ENCODE data around the gene FBXL4. TPM values are rescaled to one million over a fixed set of nuclear protein-coding genes. Genes with fewer than 3 reads are reported as not detected.

FBXL4 gene
- total RNA-seq, 6 donors from 2014 or later = 6.3 to 25.9 (median 14.4) TPM

GRCh38 chr6:98985391-98985790 is 37.6 kb upstream of the FBXL4 start:
- Histone ChIP-seq H3K36me3 (no peaks in the 10 kb centered on the region), H3K27ac (no peak overlapping the region), H3K4me3 (no peak overlapping the region), H3K9me3 (no peaks in the 10 kb centered on the region), H3K27me3 (no peaks in the 10 kb centered on the region), H3K4me1 (no peaks in the 10 kb centered on the region)
- ATAC-seq (ENCODE audit: low FRiP score in 2 of 2) (no peak), DNase-seq (no peak)
- 62 to 68% methylated on average over 1 of the region's 1 CpG for WGBS, 2 donors
- no peak for TF ChIP-seq POLR2A (IDR thresholded peaks at IDR 0.05)

- Histone ChIP-seq H3K4me3 (no peak overlapping the region), H3K9me3 (no peaks in the 10 kb centered on the region), H3K27ac (no peak overlapping the region), H3K36me3 (no peaks in the 10 kb centered on the region), H3K27me3 (no peaks in the 10 kb centered on the region), H3K4me1 (no peaks in the 10 kb centered on the region)
- ATAC-seq (ENCODE audit: low FRiP score in 2 of 2) = no peak
- DNase-seq = no peak
- 81 to 91% methylated on average over 1 of the region's 1 CpG for WGBS, 2 donors
- TF ChIP-seq POLR2A (IDR thresholded peaks at IDR 0.05) (no peak), POLR2AphosphoS5 (IDR thresholded peaks at IDR 0.05) (no peak), EP300 (IDR thresholded peaks at IDR 0.05) (no peak), CTCF (IDR thresholded peaks at IDR 0.05) (no peak)
These were observed 36.4 kb upstream of the FBXL4 start for GRCh38 chr6:98984121-98984520.

GRCh38 chr6:98981473-98981872 is 33.7 kb upstream of the FBXL4 start:
- Histone ChIP-seq H3K4me1 (peaks cover 0 to 7% (median 0%) of the 10 kb centered on the region in 4 donors), H3K4me3 (no peak overlapping the region), H3K9me3 (no peaks in the 10 kb centered on the region), H3K27ac (no peak overlapping the region), H3K27me3 (no peaks in the 10 kb centered on the region), H3K36me3 (no peaks in the 10 kb centered on the region)
- ATAC-seq (ENCODE audit: low FRiP score in 2 of 2) (no peak), DNase-seq (no peak)
- WGBS, 2 donors = 88 to 100% methylated on average over 1 of the region's 1 CpG
- TF ChIP-seq CTCF (IDR thresholded peaks at IDR 0.05) (no peak), POLR2A (IDR thresholded peaks at IDR 0.05) (no peak), EP300 (IDR thresholded peaks at IDR 0.05) (no peak), POLR2AphosphoS5 (IDR thresholded peaks at IDR 0.05) (no peak)

- Histone ChIP-seq H3K4me1 (peaks cover 0 to 7% (median 0%) of the 10 kb centered on the region in 4 donors), H3K27ac (no peak overlapping the region), H3K36me3 (no peaks in the 10 kb centered on the region), H3K4me3 (no peak overlapping the region), H3K9me3 (no peaks in the 10 kb centered on the region), H3K27me3 (no peaks in the 10 kb centered on the region)
- WGBS, 2 donors = 71 to 81% methylated on average over 2 of the region's 2 CpGs
- no peak for ATAC-seq (ENCODE audit: low FRiP score in 2 of 2)
- TF ChIP-seq EP300 (IDR thresholded peaks at IDR 0.05) (no peak), CTCF (IDR thresholded peaks at IDR 0.05) (no peak), POLR2AphosphoS5 (IDR thresholded peaks at IDR 0.05) (no peak), POLR2A (IDR thresholded peaks at IDR 0.05) (no peak)
- DNase-seq = no peak
These were observed 33.1 kb upstream of the FBXL4 start for GRCh38 chr6:98980819-98981218.

- Histone ChIP-seq H3K4me3 (no peak overlapping the region), H3K27ac (no peak overlapping the region), H3K27me3 (no peaks in the 10 kb centered on the region), H3K4me1 (peaks cover 0 to 7% (median 0%) of the 10 kb centered on the region in 4 donors), H3K9me3 (no peaks in the 10 kb centered on the region), H3K36me3 (no peaks in the 10 kb centered on the region)
- TF ChIP-seq CTCF (IDR thresholded peaks at IDR 0.05) (no peak), POLR2A (IDR thresholded peaks at IDR 0.05) (no peak), POLR2AphosphoS5 (IDR thresholded peaks at IDR 0.05) (no peak), EP300 (IDR thresholded peaks at IDR 0.05) (no peak)
- DNase-seq = no peak
- ATAC-seq (ENCODE audit: low FRiP score in 2 of 2) = no peak
- 57 to 60% methylated on average over 2 of the region's 2 CpGs for WGBS, 2 donors
These were observed 30.0 kb upstream of the FBXL4 start for GRCh38 chr6:98977671-98978292.
